ENCODE results near the gene CDK18.

The CDK18 gene

DNA sequence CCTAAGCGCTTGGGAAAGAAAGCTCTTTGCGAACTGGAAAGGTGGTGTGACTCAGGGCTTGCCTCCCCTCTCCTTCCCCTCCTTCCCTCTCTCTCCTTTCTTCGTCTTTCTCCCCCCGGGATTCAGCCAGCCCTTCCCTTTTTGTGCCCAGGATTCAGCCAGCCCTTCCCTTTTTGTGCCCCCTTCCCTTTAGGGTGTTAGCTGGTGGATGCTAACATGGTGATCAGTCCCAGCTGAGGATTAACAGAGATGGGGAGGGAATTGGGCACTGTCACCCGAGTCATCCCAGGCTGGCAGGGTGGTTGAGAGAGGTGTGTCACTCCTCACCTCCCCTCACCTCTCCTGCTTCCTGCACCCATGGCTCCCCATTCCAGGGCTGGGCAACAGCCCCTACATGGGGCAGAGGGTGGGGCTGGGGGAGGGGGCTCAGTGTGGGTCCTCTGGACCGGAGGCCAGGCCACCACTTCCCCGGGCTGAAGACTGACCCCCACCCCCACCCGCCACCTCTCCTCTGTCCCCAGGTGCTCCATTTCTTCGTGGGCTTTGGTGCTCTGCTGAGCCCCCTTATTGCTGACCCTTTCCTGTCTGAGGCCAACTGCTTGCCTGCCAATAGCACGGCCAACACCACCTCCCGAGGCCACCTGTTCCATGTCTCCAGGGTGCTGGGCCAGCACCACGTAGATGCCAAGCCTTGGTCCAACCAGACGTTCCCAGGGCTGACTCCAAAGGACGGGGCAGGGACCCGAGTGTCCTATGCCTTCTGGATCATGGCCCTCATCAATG is 75.9 kb downstream of the CDK18 start:
- H3K4me3 ChIP-seq (ENCODE audit: low read depth, low read length): no peak overlapping the region
- TF ChIP-seq, protein P1, sequence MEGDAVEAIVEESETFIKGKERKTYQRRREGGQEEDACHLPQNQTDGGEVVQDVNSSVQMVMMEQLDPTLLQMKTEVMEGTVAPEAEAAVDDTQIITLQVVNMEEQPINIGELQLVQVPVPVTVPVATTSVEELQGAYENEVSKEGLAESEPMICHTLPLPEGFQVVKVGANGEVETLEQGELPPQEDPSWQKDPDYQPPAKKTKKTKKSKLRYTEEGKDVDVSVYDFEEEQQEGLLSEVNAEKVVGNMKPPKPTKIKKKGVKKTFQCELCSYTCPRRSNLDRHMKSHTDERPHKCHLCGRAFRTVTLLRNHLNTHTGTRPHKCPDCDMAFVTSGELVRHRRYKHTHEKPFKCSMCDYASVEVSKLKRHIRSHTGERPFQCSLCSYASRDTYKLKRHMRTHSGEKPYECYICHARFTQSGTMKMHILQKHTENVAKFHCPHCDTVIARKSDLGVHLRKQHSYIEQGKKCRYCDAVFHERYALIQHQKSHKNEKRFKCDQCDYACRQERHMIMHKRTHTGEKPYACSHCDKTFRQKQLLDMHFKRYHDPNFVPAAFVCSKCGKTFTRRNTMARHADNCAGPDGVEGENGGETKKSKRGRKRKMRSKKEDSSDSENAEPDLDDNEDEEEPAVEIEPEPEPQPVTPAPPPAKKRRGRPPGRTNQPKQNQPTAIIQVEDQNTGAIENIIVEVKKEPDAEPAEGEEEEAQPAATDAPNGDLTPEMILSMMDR (IDR thresholded peaks at IDR 0.05; ENCODE audit: low read depth, low read length): no peak
- no peak for DNase-seq (ENCODE audit: low read depth, low spot score)
- in situ Hi-C loops (cut with HindIII; ENCODE audit: low sequenced_read_pairs): no loop called here

DNA sequence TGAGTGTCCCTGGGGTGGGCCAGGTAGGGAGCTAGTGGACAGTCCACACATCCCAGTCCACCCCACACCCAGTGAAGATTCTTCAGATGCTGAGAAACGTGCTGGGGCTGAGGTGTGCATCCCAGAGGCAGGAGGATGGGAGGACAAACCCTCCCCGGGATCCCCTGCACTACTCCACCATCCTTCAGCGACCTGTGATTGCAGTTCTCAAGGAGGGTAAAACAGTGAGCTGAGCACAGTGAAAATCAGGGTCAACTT is 76.4 kb downstream of the CDK18 start:
- in situ Hi-C loops (cut with HindIII; ENCODE audit: low sequenced_read_pairs): no loop called here

DNA sequence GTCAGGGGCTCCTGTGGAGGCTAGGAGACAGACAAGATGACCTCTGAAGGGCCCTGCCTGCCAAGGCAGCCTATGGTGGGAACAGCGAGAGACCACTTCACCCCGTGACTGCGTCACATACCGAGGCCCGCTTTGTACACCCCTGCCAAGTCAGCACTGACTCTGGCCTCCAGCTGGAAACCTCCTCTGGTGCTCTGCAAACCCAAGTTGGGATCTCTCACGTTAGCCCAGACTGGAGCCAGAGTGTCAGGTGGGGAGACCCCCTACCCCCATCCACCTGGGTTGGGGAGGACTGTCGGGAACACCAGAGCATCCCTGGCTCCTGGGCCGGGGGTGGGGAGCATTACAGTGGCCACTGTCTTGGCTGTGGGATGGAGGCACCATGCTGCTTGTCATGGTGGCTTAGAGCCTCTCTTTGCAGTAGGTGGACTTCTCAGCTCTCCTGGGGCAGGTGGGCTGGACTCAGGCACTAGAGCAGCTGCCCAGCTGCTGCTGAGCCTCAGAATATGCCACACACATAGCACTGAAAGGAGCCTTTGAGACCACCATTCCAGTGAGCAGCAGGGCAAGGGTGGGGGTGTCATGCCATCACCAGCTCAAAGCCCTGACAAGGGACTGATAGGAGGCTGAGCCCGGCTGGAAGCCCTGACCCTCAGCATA is 77.0 kb downstream of the CDK18 start:
- no peak overlapping the region for H3K4me3 ChIP-seq (ENCODE audit: low read depth, low read length)
- in situ Hi-C loops (cut with HindIII; ENCODE audit: low sequenced_read_pairs): no loop called here
- TF ChIP-seq, protein P1 (IDR thresholded peaks at IDR 0.05; ENCODE audit: low read depth, low read length): no peak
- no peak for DNase-seq (ENCODE audit: low read depth, low spot score)

More for the DNA sequence above, 76.4 kb downstream of the CDK18 start:
- no peak for DNase-seq (ENCODE audit: low read depth, low spot score)
- no peak overlapping the region for H3K4me3 ChIP-seq (ENCODE audit: low read depth, low read length)
- TF ChIP-seq, protein P1 (IDR thresholded peaks at IDR 0.05; ENCODE audit: low read depth, low read length): no peak

DNA sequence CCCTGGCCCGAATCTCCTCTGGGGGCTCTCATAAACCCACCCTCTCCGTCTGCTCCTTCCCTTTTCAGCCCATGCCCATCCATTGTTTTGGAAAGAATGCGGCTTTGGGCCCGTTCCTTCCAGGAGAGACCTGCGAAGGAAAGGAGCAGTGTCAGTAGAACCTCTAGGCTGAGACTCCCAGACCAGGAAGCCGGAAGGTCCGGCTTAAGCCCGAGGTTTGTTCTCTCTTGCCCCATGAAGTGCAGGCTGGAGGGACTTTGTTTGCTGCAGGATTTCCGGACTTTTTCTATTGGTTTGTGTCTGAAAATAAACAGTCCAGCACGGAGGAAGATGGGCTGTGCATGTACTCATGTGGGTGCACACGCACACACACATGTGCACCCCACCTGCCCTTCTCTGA is 77.6 kb downstream of the CDK18 start:
- TF ChIP-seq, protein P1 (IDR thresholded peaks at IDR 0.05; ENCODE audit: low read depth, low read length): no peak
- in situ Hi-C loops (cut with HindIII; ENCODE audit: low sequenced_read_pairs): no loop called here
- DNase-seq (ENCODE audit: low read depth, low spot score): no peak
- H3K4me3 ChIP-seq (ENCODE audit: low read depth, low read length): no peak overlapping the region

All from astrocyte of the spinal cord (primary cell).